ENCODE measurements around the gene KCNK5. TPM values are rescaled to one million over a fixed set of nuclear protein-coding genes. Genes with fewer than 3 reads are reported as not detected.

Gene KCNK5
- total and polyA plus RNA-seq, 2 of the 8 experiments (the other 6 are each of a cell fraction or from before 2014, with no cell fraction given) = 20.9 to 44.3 TPM

- TF ChIP-seq, protein P1, sequence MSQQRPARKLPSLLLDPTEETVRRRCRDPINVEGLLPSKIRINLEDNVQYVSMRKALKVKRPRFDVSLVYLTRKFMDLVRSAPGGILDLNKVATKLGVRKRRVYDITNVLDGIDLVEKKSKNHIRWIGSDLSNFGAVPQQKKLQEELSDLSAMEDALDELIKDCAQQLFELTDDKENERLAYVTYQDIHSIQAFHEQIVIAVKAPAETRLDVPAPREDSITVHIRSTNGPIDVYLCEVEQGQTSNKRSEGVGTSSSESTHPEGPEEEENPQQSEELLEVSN (IDR thresholded peaks at IDR 0.05) = peak; percentile 99
- TF ChIP-seq CTBP2 (IDR thresholded peaks at IDR 0.05; ENCODE audit: borderline replicate concordance, insufficient read depth, insufficient read length, low read length) = peak; percentile 43
- TF ChIP-seq CTCF (IDR thresholded peaks at IDR 0.05; ENCODE audit: control extremely low read depth in 1 of 3, insufficient read depth in 1 of 3, low read depth in 1 of 3, low read length in 3 of 3) = peak; percentile 98 to 100 (median 98)
- peak; percentile 40; the same call in 1 of the 2 replicates for TF ChIP-seq POLR2AphosphoS5 (IDR thresholded peaks at IDR 0.05; ENCODE audit: low read depth, low read length)
- TF ChIP-seq YY1 (IDR thresholded peaks at IDR 0.05; ENCODE audit: low read depth, low read length) = 0 out of 2 replicates have a peak, but pooled peaks have one; percentile 11
- no peak for TF ChIP-seq NANOG (IDR thresholded peaks at IDR 0.05; ENCODE audit: insufficient read depth, low read depth, low read length, poor library complexity, severe bottlenecking)
- peak; percentile 99 for TF ChIP-seq MAX (IDR thresholded peaks at IDR 0.05)
- peak; percentile 14 for TF ChIP-seq TAF7 (optimal IDR thresholded peaks at IDR 0.05; ENCODE audit: borderline replicate concordance, low read depth, low read length)
- TF ChIP-seq NRF1 (IDR thresholded peaks at IDR 0.05; ENCODE audit: low read depth, low read length) = no peak
- 0 out of 2 replicates have a peak, but pooled peaks have one; percentile 28 for TF ChIP-seq TBP (IDR thresholded peaks at IDR 0.05; ENCODE audit: low read depth, low read length)
- TF ChIP-seq SIN3A (conservative IDR thresholded peaks at IDR 0.05 in 1 of 2, IDR thresholded peaks at IDR 0.05 in 1 of 2; ENCODE audit: low read depth in 1 of 2, low read length in 2 of 2) = peak in 1 of 2 experiments; percentile 63; a peak in 1 of 4 replicates
- TF ChIP-seq JUND (IDR thresholded peaks at IDR 0.05; ENCODE audit: low read length) = no peak
- TF ChIP-seq CEBPB (IDR thresholded peaks at IDR 0.05; ENCODE audit: low read depth, low read length) = no peak
- peak; percentile 47; the same call in 1 of the 2 replicates for TF ChIP-seq KDM1A (IDR thresholded peaks at IDR 0.05; ENCODE audit: borderline replicate concordance, low read length)
- peak; percentile 59; the same call in 1 of the 2 replicates for TF ChIP-seq GTF2F1 (IDR thresholded peaks at IDR 0.05; ENCODE audit: borderline replicate concordance, low read depth, low read length)
Measured at GRCh38 chr6:39166189-39166911, 62.9 kb downstream of the KCNK5 start (continued).
